ENCODE measurements around the gene RAB24. TPM values are rescaled to one million over a fixed set of nuclear protein-coding genes. Genes with fewer than 3 reads are reported as not detected.

The RAB24 gene
- polyA plus RNA-seq, 3 donors: 24.3 to 32.0 (median 28.8) TPM

DNA sequence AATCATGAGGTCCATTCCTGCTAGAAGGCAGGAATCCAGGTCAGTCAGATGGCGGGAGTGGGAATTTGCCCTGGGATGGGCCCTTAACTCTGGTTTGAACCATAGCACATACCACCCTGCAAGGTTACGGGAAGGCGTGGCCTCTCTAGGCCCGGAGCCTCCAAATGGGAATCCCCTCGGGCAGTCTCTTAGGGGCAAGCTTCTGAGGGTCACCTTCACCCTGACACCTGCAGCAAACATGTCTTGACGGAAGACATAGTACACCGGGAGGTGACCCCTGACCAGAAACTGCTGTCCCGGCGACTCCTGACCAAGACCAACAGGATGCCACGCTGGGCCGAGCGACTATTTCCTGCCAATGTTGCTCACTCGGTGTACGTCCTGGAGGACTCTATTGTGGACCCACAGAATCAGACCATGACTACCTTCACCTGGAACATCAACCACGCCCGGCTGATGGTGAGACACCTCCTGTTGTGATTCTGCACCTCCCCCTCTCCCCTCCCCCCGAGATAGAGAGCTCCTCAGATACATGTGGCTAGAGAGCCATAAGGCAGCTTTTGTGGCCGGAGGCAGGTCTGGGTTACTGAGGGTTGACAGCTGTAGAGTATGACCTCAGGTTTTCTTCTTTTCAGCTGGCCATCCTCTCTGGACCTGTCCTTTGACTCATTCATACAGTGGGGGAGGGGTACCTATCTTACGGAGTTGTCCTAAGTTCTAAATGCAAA, 1.0 kb upstream of the RAB24 start:
- no peak for DNase-seq (ENCODE audit: extremely low read depth in 1 of 11, low read depth in 9 of 11, low spot score in 4 of 11)

DNA sequence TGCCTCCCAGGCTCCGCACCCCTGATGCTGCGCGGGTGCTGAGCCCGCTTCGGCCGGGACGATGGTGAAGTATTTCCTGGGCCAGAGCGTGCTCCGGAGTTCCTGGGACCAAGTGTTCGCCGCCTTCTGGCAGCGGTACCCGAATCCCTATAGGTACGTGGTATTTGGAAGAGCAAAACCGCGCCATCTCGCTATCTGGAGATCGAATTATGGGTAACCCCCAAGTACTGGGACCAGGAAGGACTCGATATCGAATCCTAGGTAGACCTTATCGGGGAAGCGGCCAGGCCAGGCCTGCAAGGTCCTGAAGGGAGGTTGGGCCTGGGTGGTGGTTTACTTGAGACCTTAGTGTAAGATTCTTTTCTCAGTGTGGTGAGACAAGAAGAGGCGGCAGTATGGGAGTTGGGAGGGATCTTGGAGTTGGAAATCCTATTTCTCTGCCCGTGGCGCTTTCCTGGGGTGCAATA, 439 bp upstream of the RAB24 start:
- DNase-seq (ENCODE audit: extremely low read depth in 1 of 11, low read depth in 9 of 11, low spot score in 4 of 11): no peak

DNA sequence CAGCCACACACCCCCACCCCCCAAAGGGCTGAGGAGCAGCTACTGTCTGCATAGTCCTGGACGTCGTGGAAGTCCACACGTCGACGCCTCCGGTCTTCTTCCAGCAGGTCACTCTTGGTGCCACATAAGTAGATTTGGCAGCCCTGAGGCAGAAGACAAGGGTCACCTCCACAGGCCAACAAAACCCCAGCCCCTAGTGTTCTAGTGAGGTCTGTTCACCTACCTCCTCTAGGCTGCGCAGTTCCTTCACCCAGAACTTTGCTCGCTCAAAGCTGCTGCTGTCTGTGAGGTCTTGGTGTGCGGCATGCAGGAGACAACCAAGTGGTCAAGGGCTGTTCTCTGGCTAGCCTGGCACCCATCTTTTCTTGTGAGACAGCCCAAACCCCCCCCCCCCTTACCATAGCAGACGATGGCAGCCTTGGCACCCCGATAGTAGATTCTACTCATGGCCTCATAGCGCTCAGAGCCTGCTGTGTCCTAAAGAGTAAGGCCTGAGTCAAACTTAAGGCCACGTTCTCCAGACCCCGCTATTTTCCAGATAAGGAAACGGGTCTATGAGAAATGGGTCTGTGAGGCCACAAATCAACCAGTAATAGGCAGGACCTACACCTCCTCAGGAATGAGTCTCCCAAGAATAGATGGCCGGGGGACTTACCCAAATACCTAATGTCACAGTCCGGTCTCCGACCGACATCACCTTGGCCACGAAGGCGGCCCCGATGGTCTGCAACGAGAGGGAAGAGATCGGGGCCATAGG, 987 bp downstream of the RAB24 start:
- DNase-seq (ENCODE audit: extremely low read depth in 1 of 11, low read depth in 9 of 11, low spot score in 4 of 11): no peak

DNA sequence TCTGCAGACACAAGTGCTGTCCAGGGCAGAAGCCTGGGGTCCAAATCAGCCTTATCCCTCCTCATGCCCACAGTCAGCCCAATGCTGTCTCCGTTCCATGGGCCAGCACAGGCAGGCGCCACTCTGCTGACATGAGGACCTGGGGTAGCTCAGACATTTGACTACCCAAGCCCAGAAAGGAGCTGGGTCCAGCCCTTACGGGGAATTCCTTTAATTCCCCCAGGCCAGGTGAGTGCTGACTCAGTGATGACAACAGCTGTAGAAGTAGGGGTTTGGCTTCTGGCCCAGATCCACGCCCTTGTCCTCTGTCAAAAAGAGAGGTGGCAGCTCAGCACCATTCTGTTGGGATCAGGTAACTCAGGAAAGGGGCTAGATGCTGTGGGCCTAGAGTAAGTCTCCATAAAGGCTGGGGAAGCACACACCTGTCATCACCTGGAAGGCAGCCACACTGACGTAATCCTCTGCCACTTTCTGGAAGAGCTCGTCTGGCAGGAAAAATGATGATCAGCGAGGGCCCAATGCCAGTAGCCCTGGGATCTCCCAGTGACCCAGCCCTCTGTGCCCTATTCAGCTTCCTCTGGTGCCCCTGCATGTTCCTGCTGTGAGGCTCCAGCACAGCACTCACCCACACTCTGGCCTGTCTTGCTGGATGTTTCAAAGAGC, 1.9 kb downstream of the RAB24 start:
- no peak for DNase-seq (ENCODE audit: extremely low read depth in 1 of 11, low read depth in 9 of 11, low spot score in 4 of 11)

DNA sequence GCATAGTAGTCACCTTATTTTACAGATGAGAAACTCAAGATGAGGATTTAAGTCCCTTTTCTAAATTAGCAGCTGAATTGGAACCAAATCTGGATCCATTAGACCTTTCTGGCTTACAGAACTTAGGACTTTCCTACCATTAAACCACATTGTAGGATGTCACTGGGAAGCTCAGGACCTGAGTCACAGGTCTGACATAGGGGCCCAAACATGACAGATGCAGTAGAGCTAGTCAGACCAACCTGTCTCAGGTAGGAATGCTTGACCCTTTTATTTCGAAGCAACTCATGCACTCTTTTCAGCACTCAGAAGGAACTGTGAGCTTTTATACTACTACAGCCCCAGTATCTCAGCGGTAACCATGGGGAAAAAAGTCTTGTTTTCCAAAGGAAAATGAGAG, 2.6 kb downstream of the RAB24 start:
- no peak for DNase-seq (ENCODE audit: extremely low read depth in 1 of 11, low read depth in 9 of 11, low spot score in 4 of 11)

DNA sequence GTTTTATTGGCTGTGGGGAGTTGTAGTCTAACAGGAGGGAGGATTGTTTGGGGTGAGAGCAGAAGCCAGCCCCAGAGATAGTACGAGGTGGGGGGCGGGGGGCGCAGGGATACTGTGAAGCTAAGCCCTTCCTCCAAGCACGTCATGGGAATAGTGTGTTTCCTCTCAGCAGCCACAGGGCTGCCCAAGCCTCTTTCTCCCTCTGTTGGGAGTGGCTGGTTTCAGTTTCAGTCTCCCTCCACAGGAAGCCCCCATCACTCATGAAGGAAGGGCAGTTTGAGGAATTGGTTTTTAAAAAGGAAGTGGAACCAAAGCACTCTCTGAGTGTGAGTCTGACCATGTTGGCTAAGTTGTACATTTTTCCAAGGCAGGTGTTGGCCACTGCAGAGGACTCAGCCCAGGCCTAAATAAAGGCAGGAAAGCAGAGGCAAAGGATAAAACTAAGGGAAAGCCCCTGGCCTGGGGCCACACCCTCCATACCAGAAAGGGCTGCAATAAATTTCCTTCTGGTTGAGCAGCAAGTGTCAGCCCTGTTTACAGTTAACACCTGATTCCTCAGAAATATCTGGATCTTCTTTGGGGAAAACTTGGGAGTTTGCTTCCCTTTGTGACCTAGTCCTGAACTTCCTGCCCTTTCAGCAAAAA, 3.2 kb downstream of the RAB24 start:
- DNase-seq (ENCODE audit: extremely low read depth in 1 of 11, low read depth in 9 of 11, low spot score in 4 of 11): peak in 2 of 11 donors; percentile 31 to 50

DNA sequence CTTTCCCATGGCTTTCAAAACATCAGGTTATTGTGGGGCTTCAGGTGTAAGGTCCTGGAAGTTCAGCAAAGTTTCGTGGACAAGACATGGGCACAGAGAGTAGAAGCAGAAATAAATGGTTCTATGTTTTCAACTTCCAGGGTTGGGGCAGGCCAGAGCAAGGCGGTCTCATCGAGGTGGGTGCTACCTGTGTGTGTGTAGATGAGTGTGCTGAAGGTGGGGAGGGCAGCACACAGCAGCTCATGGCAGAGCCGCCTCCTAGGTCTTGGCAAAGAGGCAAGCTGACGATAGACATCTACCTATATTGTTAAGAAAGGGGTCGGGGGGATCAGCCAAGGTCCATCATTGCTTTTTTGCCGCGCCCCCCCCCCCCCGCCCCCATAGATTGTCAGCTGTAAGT, 3.8 kb downstream of the RAB24 start:
- no peak for DNase-seq (ENCODE audit: extremely low read depth in 1 of 11, low read depth in 9 of 11, low spot score in 4 of 11)

DNA sequence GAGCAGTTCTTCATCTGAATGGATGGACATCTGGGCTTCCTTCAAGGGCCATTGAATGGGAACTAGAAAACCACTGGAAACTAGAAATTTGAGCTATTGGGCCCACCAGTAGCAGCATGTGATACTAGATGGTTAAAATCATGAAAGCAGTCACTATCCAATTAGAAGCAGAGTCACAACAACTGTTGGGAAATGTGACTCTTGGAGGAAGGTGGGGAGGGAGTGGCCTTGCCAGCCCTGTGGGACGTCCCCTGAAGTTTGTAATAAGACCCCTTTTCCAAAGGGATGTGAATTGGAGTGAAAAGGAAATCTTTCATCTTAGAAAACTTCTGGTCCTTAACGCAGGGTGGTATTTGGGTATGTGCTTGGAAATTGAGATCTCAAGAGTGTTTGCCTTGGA, 5.6 kb downstream of the RAB24 start:
- DNase-seq (ENCODE audit: extremely low read depth in 1 of 11, low read depth in 9 of 11, low spot score in 4 of 11): no peak

DNA sequence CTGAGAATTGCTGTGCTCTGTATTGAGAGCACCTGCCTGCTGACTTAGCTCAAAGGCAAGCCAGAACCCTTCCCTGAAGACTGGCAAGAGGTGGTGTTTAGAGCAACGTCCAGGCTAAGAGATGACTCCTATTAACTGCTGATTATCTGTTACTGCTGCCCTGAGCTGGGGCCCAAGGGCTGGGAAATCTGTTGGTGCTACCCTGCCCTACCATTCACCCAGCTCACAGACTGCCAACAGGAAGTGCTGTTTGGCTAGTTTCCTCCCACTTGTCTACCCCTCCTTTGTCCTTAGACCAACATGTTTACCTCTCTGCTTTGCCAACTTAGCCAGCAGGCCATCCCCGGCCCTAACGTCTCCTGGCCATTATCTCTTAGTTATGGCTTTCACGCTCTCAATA, 6.9 kb downstream of the RAB24 start:
- no peak for DNase-seq (ENCODE audit: extremely low read depth in 1 of 11, low read depth in 9 of 11, low spot score in 4 of 11)

DNA sequence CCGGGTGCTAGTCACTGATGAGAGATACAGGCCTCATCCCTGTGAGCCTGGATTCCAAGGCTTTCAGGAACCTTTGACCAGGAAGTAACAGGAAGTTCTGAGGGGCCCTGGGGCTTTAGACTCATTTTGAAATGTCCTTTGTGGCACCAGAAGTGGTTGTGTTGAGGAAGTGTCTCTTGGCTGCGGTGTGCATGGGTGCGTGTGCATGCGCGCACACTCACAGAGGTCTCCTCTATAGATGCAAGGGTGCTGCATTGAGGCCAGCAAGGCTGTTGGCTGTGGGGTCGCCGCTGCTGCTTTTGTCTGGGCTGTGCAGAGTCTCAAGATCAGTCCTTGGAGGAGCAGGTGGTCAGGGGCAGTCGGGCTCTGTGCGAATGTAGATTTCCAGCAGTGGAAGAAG, 7.6 kb downstream of the RAB24 start:
- no peak for DNase-seq (ENCODE audit: extremely low read depth in 1 of 11, low read depth in 9 of 11, low spot score in 4 of 11)

DNA sequence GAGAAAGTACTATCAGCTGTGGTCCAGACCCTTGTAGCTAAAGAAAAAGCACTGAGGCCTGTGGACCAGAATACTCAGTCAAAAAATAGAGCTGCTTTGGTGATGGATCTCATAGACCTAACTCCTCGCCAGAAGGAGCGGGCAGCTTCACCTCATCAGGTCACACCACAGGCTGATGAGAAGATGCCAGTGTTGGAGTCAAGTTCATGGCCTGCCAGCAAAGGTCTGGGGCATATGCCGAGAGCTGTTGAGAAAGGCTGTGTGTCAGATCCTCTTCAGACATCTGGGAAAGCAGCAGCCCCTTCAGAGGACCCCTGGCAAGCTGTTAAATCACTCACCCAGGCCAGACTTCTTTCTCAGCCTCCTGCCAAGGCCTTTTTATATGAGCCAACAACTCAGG, 8.9 kb downstream of the RAB24 start:
- DNase-seq (ENCODE audit: extremely low read depth in 1 of 11, low read depth in 9 of 11, low spot score in 4 of 11): no peak

DNA sequence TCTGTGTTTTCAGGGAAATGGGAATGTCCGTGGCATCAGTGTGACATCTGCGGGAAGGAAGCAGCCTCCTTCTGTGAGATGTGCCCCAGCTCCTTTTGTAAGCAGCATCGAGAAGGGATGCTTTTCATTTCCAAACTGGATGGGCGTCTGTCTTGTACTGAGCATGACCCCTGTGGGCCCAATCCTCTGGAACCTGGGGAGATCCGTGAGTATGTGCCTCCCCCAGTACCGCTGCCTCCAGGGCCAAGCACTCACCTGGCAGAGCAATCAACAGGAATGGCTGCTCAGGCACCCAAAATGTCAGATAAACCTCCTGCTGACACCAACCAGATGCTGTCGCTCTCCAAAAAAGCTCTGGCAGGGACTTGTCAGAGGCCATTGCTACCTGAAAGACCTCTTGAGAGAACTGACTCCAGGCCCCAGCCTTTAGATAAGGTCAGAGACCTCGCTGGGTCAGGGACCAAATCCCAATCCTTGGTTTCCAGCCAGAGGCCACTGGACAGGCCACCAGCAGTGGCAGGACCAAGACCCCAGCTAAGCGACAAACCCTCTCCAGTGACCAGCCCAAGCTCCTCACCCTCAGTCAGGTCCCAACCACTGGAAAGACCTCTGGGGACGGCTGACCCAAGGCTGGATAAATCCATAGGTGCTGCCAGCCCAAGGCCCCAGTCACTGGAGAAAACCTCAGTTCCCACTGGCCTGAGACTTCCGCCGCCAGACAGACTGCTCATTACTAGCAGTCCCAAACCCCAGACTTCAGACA, 9.5 kb downstream of the RAB24 start:
- no peak for DNase-seq (ENCODE audit: extremely low read depth in 1 of 11, low read depth in 9 of 11, low spot score in 4 of 11)

DNA sequence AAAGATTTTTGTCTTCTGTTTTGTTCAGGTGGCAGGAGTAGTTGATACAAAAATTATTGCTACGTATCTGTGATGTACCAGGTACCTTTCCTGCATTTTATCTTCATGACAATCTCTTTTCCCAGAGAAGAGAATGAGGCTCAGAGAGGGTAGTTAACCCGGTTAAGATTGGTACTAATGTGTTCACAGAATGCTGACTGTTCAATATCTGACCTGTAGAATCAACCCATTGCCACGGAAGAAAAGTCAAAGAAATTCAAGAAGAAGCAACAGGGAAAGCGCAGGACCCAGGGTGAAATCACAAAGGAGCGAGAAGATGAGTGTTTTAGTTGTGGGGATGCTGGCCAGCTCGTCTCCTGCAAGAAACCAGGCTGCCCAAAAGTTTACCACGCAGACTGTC, 11.8 kb downstream of the RAB24 start:
- DNase-seq (ENCODE audit: extremely low read depth in 1 of 11, low read depth in 9 of 11, low spot score in 4 of 11): no peak

DNA sequence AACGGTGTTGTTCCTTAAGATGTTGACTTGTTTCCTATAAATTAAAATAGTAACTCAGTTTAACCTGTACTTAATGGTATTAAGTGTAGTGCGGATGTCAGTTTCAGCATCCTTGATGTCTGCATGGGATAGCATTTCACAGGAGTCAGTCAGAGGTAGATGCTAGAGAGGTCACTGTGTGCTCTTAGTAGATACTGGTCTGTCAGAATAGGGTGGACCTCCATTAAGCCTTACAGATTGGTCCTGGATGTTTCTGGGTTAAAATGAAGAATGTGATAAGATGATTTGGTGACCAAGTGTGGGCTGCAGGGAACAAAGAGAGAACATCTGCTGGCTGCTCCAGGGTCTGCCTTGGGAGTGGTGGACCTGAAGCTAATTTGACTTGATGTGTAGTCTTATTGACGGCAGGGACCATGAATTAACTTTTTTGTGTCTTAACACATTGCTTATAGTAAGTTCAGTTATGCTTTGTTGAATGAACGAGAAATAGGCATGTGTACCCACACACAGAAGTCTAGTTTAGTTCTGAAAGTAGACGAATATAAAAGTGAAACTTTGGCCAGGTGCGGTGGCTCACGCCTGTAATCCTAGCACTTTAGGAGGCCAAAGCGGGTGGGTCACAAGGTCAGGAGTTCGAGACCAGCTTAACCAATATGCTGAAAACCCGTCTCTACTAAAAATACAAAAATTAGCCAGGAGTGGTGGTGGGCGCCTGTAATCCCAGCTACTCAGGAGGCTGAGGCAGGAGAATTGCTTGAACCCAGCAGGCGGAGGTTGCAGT, 12.5 kb downstream of the RAB24 start:
- no peak for DNase-seq (ENCODE audit: extremely low read depth in 1 of 11, low read depth in 9 of 11, low spot score in 4 of 11)

DNA sequence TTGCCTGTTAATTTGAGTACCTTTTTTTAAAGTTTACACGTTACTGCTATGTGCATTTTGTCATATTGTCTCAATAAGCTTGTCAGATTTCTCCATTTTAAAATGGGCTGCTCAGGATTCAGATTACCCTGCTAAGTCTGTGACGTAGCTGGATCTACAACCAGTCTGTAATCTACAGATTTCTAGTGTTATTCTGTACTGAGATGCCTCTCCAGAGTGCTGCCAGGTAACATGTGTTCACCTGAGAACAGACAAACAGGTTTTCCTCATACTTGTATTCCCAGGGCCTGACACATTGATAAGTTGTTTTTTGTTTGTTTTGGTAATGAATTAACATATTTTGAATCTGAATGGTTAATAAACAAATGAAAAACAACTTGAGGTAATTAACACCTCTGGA, 15.3 kb downstream of the RAB24 start:
- no peak for DNase-seq (ENCODE audit: extremely low read depth in 1 of 11, low read depth in 9 of 11, low spot score in 4 of 11)

DNA sequence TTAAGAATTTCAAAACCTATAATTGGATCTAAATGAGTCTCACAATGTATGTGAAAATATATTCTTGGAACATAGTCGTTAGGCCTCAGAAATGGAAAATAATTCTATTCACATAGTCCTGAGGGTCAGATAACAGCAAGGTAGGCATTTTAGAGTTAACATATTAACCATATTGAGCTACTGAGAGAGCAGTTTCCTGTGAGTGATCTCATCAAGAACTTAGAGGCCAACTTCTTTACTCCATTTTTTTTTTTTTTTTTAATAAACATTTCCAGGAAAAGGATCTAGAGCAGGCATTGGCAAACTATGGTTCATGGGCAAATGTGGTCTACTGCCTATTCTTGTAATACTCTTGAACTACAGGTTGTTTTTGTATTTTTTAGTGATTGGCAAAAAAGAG, 26.6 kb downstream of the RAB24 start:
- DNase-seq (ENCODE audit: extremely low read depth in 1 of 11, low read depth in 9 of 11, low spot score in 4 of 11): no peak

DNA sequence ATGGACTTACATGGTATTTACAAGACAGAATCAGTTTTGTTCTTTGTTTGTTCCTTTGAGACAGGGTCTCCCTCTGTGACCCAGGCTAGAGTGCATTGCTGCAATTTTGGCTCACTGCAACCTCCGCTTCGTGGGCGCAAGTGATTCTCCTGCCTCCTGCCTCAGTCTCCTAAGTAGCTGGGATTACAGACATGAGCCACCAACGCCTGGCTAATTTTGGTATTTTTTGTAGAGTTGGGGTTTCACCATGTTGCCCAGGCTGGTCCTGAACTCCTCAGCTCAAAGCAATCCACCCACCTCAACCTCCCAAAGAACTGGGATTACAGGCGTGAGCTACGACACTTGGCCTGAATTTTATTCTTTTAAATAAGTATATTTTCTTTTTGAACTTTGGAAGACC, 27.6 kb downstream of the RAB24 start:
- DNase-seq (ENCODE audit: extremely low read depth in 1 of 11, low read depth in 9 of 11, low spot score in 4 of 11): no peak

DNA sequence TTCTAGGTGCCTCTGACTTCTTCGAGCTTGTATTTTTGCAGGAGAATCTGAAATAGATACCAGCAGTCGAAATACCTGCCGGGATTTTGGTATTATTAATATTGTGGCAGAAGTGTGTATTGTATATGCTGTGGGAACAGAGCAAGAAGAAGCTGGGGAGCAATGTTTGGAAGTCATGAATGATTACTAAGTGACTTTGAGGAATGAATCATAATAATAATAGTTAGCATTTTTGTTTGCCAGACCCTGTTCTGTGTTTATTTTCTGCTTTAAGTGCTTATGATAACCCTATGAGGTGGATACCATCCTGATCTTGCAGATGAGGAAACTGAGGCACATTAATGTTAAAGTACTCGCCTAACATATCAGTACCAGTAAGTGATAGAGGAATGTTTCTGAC, 32.4 kb downstream of the RAB24 start:
- no peak for DNase-seq (ENCODE audit: extremely low read depth in 1 of 11, low read depth in 9 of 11, low spot score in 4 of 11)

Measured in renal cortex interstitium (tissue), 11 donors.